A549 (cell line): ENCODE results near the gene TBCK. TPM values are rescaled to one million over a fixed set of nuclear protein-coding genes. Genes with fewer than 3 reads are reported as not detected.

ENCODE experiments used
- ATAC-seq, 2 experiments: fragments of 200-7000 bp in 1 of 2; fragments of >200 bp in 1 of 2; cut with Nextera tagmentation in 1 of 2; cut with Tn5 transposase in 1 of 2; 3 replicates each; pipeline versions ENCODE4 v1.8.0 to v1.9.1; 2018 to 2020; ENCODE audit warnings: mild to moderate bottlenecking in 1 of 2, moderate library complexity in 1 of 2
- CTCF ChIA-PET: fragments of 300-600 bp; sonication (Branson Sonifier 250); formaldehyde crosslinking; extraction: SDS; loops from one replicate; lab custom pipeline; 2021; ENCODE audit warnings: antibody characterized with exemption, inconsistent platforms; lab: Yijun Ruan, JAX
- POLR2A ChIA-PET: fragments of 350-600 bp; formaldehyde crosslinking; extraction: SDS; loops from one replicate; lab custom pipeline; 2021; ENCODE audit warnings: antibody characterized with exemption, inconsistent platforms; lab: Yijun Ruan, JAX
- DNase-seq, 2 experiments: peaks; one replicate each; pipeline versions ENCODE4 v3.0.0 to v3.0.0-alpha.2; 2011 to 2016; ENCODE audit warnings: low read depth in 1 of 2, low spot score in 1 of 2
- FAIRE-seq: peaks from 2 replicates; lab custom pipeline; 2011; peaks lifted over from hg19 to GRCh38; lab: Jason Lieb, UNC
- H3K27ac ChIP-seq, 2 experiments: fragments of >200 bp; sonication (Bioruptor Twin); formaldehyde crosslinking; 3 replicates each; pipeline ENCODE4 v1.5.1; 2016 to 2017
- H3K4me1 ChIP-seq: fragments of >200 bp; sonication (Bioruptor Twin); formaldehyde crosslinking; 3 replicates; pipeline ENCODE4 v1.6.1; 2016
- H3K4me2 ChIP-seq: fragments of >200 bp; sonication (Bioruptor Twin); formaldehyde crosslinking; 3 replicates; pipeline ENCODE4 v1.6.1; 2016
- H3K4me3 ChIP-seq: fragments of >200 bp; sonication (Bioruptor Twin); formaldehyde crosslinking; 3 replicates; pipeline ENCODE4 v1.5.1; 2016
- H3K9me3 ChIP-seq: fragments of >200 bp; sonication (Bioruptor Twin); formaldehyde crosslinking; 3 replicates; pipeline ENCODE4 v1.6.1; 2016
- ATOH8 ChIP-seq: fragments of 250-450 bp; sonication (Bioruptor Pico); IDR thresholded peaks from 2 replicates; pipeline ENCODE4 v1.5.0; 2020; ENCODE audit warnings: low read depth, mild to moderate bottlenecking, moderate library complexity
- BHLHE40 ChIP-seq: IDR thresholded peaks from 2 replicates; pipeline ENCODE4 v1.6.1; 2012; ENCODE audit warnings: low read depth, low read length, inconsistent platforms
- CHD2 ChIP-seq: fragments of 150-350 bp; IDR thresholded peaks from 2 replicates; pipeline ENCODE4 v1.6.1; 2014; ENCODE audit warnings: low read length; ENCODE audit not compliant: partially characterized antibody
- E2F6 ChIP-seq: IDR thresholded peaks from 2 replicates; pipeline ENCODE4 v1.6.1; 2012; ENCODE audit warnings: low read depth, borderline replicate concordance
- FOSB ChIP-seq: fragments of 250-450 bp; sonication (Bioruptor Pico); IDR thresholded peaks from 2 replicates; pipeline ENCODE4 v1.5.0; 2020; ENCODE audit warnings: mild to moderate bottlenecking, moderate library complexity
- FOSL2 ChIP-seq, 2 experiments: fragments of 450-650 bp in 1 of 2; fragments of >200 bp in 1 of 2; sonication (Bioruptor Twin) in 1 of 2; formaldehyde crosslinking; IDR thresholded peaks; 2 replicates each; pipeline versions ENCODE4 v1.5.0 to v1.6.1; 2016 to 2020; ENCODE audit warnings: mild to moderate bottlenecking in 1 of 2, moderate library complexity in 1 of 2
- FOXS1 ChIP-seq: fragments of 250-450 bp; sonication (Bioruptor Pico); IDR thresholded peaks from 2 replicates; pipeline ENCODE4 v1.5.0; 2020; ENCODE audit warnings: mild to moderate bottlenecking, moderate library complexity
- HDAC2 ChIP-seq: fragments of 200-600 bp; sonication (generic); IDR thresholded peaks from 2 replicates; pipeline ENCODE4 v1.6.1; 2016
- HES2 ChIP-seq: fragments of >200 bp; sonication (Bioruptor Twin); formaldehyde crosslinking; IDR thresholded peaks from 2 replicates; pipeline ENCODE4 v1.6.1; 2016
- HEYL ChIP-seq: fragments of 250-450 bp; sonication (Bioruptor Pico); IDR thresholded peaks from 2 replicates; pipeline ENCODE4 v1.8.0; 2021; ENCODE audit warnings: mild to moderate bottlenecking, moderate library complexity
- HMGXB4 ChIP-seq: fragments of 250-450 bp; sonication (Bioruptor Pico); IDR thresholded peaks from 2 replicates; pipeline ENCODE4 v1.5.0; 2021; ENCODE audit warnings: mild to moderate bottlenecking, moderate library complexity, borderline replicate concordance
- HOXA7 ChIP-seq: fragments of 250-450 bp; sonication (Bioruptor Pico); IDR thresholded peaks from 2 replicates; pipeline ENCODE4 v1.5.0; 2020; ENCODE audit warnings: mild to moderate bottlenecking, moderate library complexity
- HOXB13 ChIP-seq: fragments of 250-450 bp; sonication (Bioruptor Pico); IDR thresholded peaks from 2 replicates; pipeline ENCODE4 v1.5.0; 2020; ENCODE audit warnings: low read depth, mild to moderate bottlenecking, moderate library complexity
- HOXB5 ChIP-seq: fragments of 250-450 bp; sonication (Bioruptor Pico); IDR thresholded peaks from 2 replicates; pipeline ENCODE4 v1.5.0; 2020; ENCODE audit warnings: mild to moderate bottlenecking, moderate library complexity
- JUN ChIP-seq, 2 experiments: fragments of >200 bp; sonication (Bioruptor Twin); formaldehyde crosslinking; IDR thresholded peaks; 2 replicates in 1 of 2; 3 replicates in 1 of 2; pipeline ENCODE4 v1.6.1; 2016 to 2017
- JUNB ChIP-seq: fragments of >200 bp; sonication (Bioruptor Twin); formaldehyde crosslinking; IDR thresholded peaks from 2 replicates; pipeline ENCODE4 v1.6.1; 2016
- KDM1A ChIP-seq: fragments of 200-600 bp; sonication (generic); IDR thresholded peaks from 2 replicates; pipeline ENCODE4 v1.6.1; 2016; ENCODE audit warnings: low read depth, mild to moderate bottlenecking
- KDM5A ChIP-seq: fragments of 200-600 bp; sonication (generic); IDR thresholded peaks from 2 replicates; pipeline ENCODE4 v1.6.1; 2016; ENCODE audit warnings: antibody characterized with exemption, mild to moderate bottlenecking
- MAZ ChIP-seq: fragments of 150-350 bp; IDR thresholded peaks from 2 replicates; pipeline ENCODE4 v1.6.1; 2014; ENCODE audit warnings: antibody characterized with exemption, low read depth, low read length, borderline replicate concordance
- MYC ChIP-seq: IDR thresholded peaks from 2 replicates; pipeline ENCODE4 v1.6.1; 2012; ENCODE audit warnings: mild to moderate bottlenecking, inconsistent platforms, low read length, improper control_type of control experiment, borderline replicate concordance
- NFE2L2 ChIP-seq: fragments of 150-350 bp; conservative IDR thresholded peaks from 2 replicates; pipeline ENCODE4 v1.6.1; 2014; ENCODE audit warnings: low read length
- NR3C1 ChIP-seq: fragments of >200 bp; sonication (Bioruptor Twin); formaldehyde crosslinking; IDR thresholded peaks from 3 replicates; pipeline ENCODE4 v1.6.1; 2017
- POLR2A ChIP-seq: IDR thresholded peaks from 2 replicates; pipeline ENCODE4 v1.6.1; 2012; ENCODE audit warnings: mild to moderate bottlenecking, low read length
- RAD21 ChIP-seq, 2 experiments: fragments of >200 bp in 1 of 2; sonication (Bioruptor Twin) in 1 of 2; formaldehyde crosslinking in 1 of 2; IDR thresholded peaks in 1 of 2; conservative IDR thresholded peaks in 1 of 2; 2 replicates in 1 of 2; 3 replicates in 1 of 2; pipeline ENCODE4 v1.6.1; 2012 to 2018; ENCODE audit warnings: inconsistent platforms in 1 of 2
- RARB ChIP-seq: fragments of 250-450 bp; sonication (Bioruptor Pico); IDR thresholded peaks from 2 replicates; pipeline ENCODE4 v1.8.0; 2021; ENCODE audit warnings: mild to moderate bottlenecking, moderate library complexity
- RCOR1 ChIP-seq: fragments of 150-350 bp; IDR thresholded peaks from 2 replicates; pipeline ENCODE4 v1.6.1; 2014; ENCODE audit warnings: antibody characterized with exemption, low read length, low read depth
- RFX5 ChIP-seq: fragments of 450-650 bp; IDR thresholded peaks from 2 replicates; pipeline ENCODE4 v1.7.1; 2014; ENCODE audit warnings: antibody characterized with exemption, mild to moderate bottlenecking, moderate library complexity
- SMC3 ChIP-seq: fragments of >200 bp; sonication (Bioruptor Twin); formaldehyde crosslinking; IDR thresholded peaks from 3 replicates; pipeline ENCODE4 v1.6.1; 2018; ENCODE audit warnings: inconsistent platforms
- SREBF2 ChIP-seq: fragments of 450-650 bp; IDR thresholded peaks from 2 replicates; pipeline ENCODE4 v1.6.1; 2014; ENCODE audit warnings: mild to moderate bottlenecking, moderate library complexity
- USF2 ChIP-seq: fragments of 450-650 bp; IDR thresholded peaks from 2 replicates; pipeline ENCODE4 v1.6.1; 2014; ENCODE audit warnings: antibody characterized with exemption
- ZC3H11A ChIP-seq: fragments of 450-650 bp; IDR thresholded peaks from 2 replicates; pipeline ENCODE4 v1.6.1; 2014; ENCODE audit warnings: antibody characterized with exemption, mild to moderate bottlenecking
- ZSCAN20 ChIP-seq: fragments of 250-450 bp; sonication (Bioruptor Pico); IDR thresholded peaks from 2 replicates; pipeline ENCODE4 v1.8.0; 2022; ENCODE audit warnings: mild to moderate bottlenecking, moderate library complexity
- WGBS: methylation state at CpG from one replicate; pipeline ENCODE4 v1.1.6; 2017; ENCODE audit errors: missing lambda C conversion rate; 5-methylcytosine and 5-hydroxymethylcytosine counted together
- polyA plus RNA-seq, 4 experiments: library from polyadenylated mRNA; depleted of rRNA in 3 of 4; stranded (reverse); fragments of >200 nt; fragmentation: RNase III in 1 of 4; extraction: RNeasy Plus Mini Kit Qiagen cat#74134 plus additional on column Dnase treatment in 1 of 4; gene quantifications; 2 replicates in 3 of 4; 3 replicates in 1 of 4; pipeline ENCODE4 v1.2.3, GENCODE V29; 2011 to 2017

TBCK gene
- polyA plus RNA-seq, 2 of the 4 experiments (the other 2 are of a cell fraction): 3.9 to 18.4 TPM

GRCh38 chr4:106339431-106339830 is 23.4 kb upstream of the TBCK start:
- H3K4me1 ChIP-seq: peaks cover 15% of the 10 kb centered on the region
- WGBS: 90% methylated on average over 4 of the region's 4 CpGs
- TF ChIP-seq JUNB: no peak
- no peak for TF ChIP-seq FOSB (CRISPR knock-in tag)
- no peak for TF ChIP-seq CHD2
- TF ChIP-seq NR3C1: no peak
- TF ChIP-seq HES2: no peak
- TF ChIP-seq RCOR1: no peak
- no peak for TF ChIP-seq RAD21 (conservative IDR thresholded peaks at IDR 0.05 in 1 of 2, IDR thresholded peaks at IDR 0.05 in 1 of 2)
- TF ChIP-seq HEYL (CRISPR knock-in tag): no peak
- no peak for TF ChIP-seq MAZ
- no peak for TF ChIP-seq BHLHE40
- TF ChIP-seq SREBF2: no peak
- TF ChIP-seq RFX5: no peak
- no peak for TF ChIP-seq POLR2A
- TF ChIP-seq ZC3H11A: no peak
- no peak overlapping the region for H3K27ac ChIP-seq
- no peak for ATAC-seq
- H3K4me2 ChIP-seq: no peak overlapping the region
- no peaks in the 10 kb centered on the region for H3K9me3 ChIP-seq
- no peak overlapping the region for H3K4me3 ChIP-seq
- ChIA-PET CTCF (no interaction called here), POLR2A (no interaction called here)
- DNase-seq: no peak
- FAIRE-seq: no peak

GRCh38 chr4:106338671-106339070 is 22.7 kb upstream of the TBCK start:
- 93% methylated on average over 3 of the region's 3 CpGs for WGBS
- POLR2A ChIA-PET: no interaction called here
- TF ChIP-seq JUN (IDR thresholded peaks at IDR 0.05) (no peak), USF2 (no peak), RARB (CRISPR knock-in tag) (no peak), SMC3 (no peak), HOXA7 (CRISPR knock-in tag) (no peak), ZC3H11A (no peak), HMGXB4 (no peak), FOSB (CRISPR knock-in tag) (no peak), MAZ (no peak), MYC (no peak)
- ATAC-seq: no peak
- FAIRE-seq: no peak
- Histone ChIP-seq H3K4me2 (no peak overlapping the region), H3K4me1 (peaks cover 7% of the 10 kb centered on the region), H3K27ac (no peak overlapping the region), H3K9me3 (no peaks in the 10 kb centered on the region), H3K4me3 (no peak overlapping the region)
- no peak for DNase-seq
- CTCF ChIA-PET: no interaction called here

- no peak overlapping the region for H3K27ac ChIP-seq
- no peak overlapping the region for H3K4me3 ChIP-seq
- H3K9me3 ChIP-seq: no peaks in the 10 kb centered on the region
- CTCF ChIA-PET: interaction anchor here (0.7 kb wide), 1 partner anchor 21 kb away, joined by 3 read pairs; no protein-coding TSS in a partner anchor
- FAIRE-seq: no peak
- H3K4me1 ChIP-seq: no peaks in the 10 kb centered on the region; the same call in 2 of the 3 replicates
- H3K4me2 ChIP-seq: no peak overlapping the region
- ATAC-seq: no peak
- no peak for DNase-seq
- TF ChIP-seq FOXS1 (CRISPR knock-in tag) (no peak), ATOH8 (CRISPR knock-in tag) (no peak), HOXB13 (CRISPR knock-in tag) (no peak), KDM1A (no peak), HOXB5 (no peak), FOSB (CRISPR knock-in tag) (no peak), NFE2L2 (no peak), JUNB (no peak), FOSL2 (IDR thresholded peaks at IDR 0.05) (no peak), FOSL2 (CRISPR knock-in tag; IDR thresholded peaks at IDR 0.05) (no peak), HDAC2 (no peak), E2F6 (no peak), ZSCAN20 (CRISPR knock-in tag) (no peak), KDM5A (no peak), POLR2A (no peak)
- TF ChIP-seq, all 56 proteins: peak for 0
- POLR2A ChIA-PET: no interaction called here
These were observed 21.9 kb upstream of the TBCK start for GRCh38 chr4:106337916-106338315.
